ENCODE data around the gene PATJ.

PATJ gene

GRCh38 chr1:61743716-61744580, 1.7 kb downstream of the PATJ start:
- no peak overlapping the region for H3K4me3 ChIP-seq (ENCODE audit: low read depth, low read length)
- no peak for TF ChIP-seq ZNF548 (tag by site-specific recombination; IDR thresholded peaks at IDR 0.05)
- TF ChIP-seq ZNF214 (tag by site-specific recombination; IDR thresholded peaks at IDR 0.05; ENCODE audit: borderline replicate concordance), result no peak
- no peak for TF ChIP-seq HOXC10 (CRISPR knock-in tag; IDR thresholded peaks at IDR 0.05)
- no peak for TF ChIP-seq ZNF341 (tag by site-specific recombination; IDR thresholded peaks at IDR 0.05; ENCODE audit: low read depth)
- TF ChIP-seq, protein P1, sequence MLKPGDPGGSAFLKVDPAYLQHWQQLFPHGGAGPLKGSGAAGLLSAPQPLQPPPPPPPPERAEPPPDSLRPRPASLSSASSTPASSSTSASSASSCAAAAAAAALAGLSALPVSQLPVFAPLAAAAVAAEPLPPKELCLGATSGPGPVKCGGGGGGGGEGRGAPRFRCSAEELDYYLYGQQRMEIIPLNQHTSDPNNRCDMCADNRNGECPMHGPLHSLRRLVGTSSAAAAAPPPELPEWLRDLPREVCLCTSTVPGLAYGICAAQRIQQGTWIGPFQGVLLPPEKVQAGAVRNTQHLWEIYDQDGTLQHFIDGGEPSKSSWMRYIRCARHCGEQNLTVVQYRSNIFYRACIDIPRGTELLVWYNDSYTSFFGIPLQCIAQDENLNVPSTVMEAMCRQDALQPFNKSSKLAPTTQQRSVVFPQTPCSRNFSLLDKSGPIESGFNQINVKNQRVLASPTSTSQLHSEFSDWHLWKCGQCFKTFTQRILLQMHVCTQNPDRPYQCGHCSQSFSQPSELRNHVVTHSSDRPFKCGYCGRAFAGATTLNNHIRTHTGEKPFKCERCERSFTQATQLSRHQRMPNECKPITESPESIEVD (tag by site-specific recombination; IDR thresholded peaks at IDR 0.05), result peak; percentile 56
- TF ChIP-seq, protein P2, sequence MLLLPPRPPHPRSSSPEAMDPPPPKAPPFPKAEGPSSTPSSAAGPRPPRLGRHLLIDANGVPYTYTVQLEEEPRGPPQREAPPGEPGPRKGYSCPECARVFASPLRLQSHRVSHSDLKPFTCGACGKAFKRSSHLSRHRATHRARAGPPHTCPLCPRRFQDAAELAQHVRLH (tag by site-specific recombination; IDR thresholded peaks at IDR 0.05), result peak; percentile 67
- TF ChIP-seq HOXD13 (CRISPR knock-in tag; IDR thresholded peaks at IDR 0.05; ENCODE audit: borderline replicate concordance), result 0 out of 2 replicates have a peak, but pooled peaks have one; percentile 49
- TF ChIP-seq YY1 (tag by site-specific recombination; IDR thresholded peaks at IDR 0.05), result 0 out of 2 replicates have a peak, but pooled peaks have one; percentile 26
- 0 out of 2 replicates have a peak, but pooled peaks have one; percentile 14 for TF ChIP-seq IKZF3 (tag by site-specific recombination; IDR thresholded peaks at IDR 0.05)
- peak; percentile 64; the same call in 1 of the 2 replicates for TF ChIP-seq PRDM4 (tag by site-specific recombination; IDR thresholded peaks at IDR 0.05)
- no peak for TF ChIP-seq ZNF138 (tag by site-specific recombination; IDR thresholded peaks at IDR 0.05; ENCODE audit: borderline replicate concordance)
- TF ChIP-seq ZNF350 (tag by site-specific recombination; IDR thresholded peaks at IDR 0.05), result no peak
- TF ChIP-seq ZNF561 (tag by site-specific recombination; IDR thresholded peaks at IDR 0.05; ENCODE audit: borderline replicate concordance), result no peak
- TF ChIP-seq ZIC2 (tag by site-specific recombination; IDR thresholded peaks at IDR 0.05), result no peak
- TF ChIP-seq, protein P3, sequence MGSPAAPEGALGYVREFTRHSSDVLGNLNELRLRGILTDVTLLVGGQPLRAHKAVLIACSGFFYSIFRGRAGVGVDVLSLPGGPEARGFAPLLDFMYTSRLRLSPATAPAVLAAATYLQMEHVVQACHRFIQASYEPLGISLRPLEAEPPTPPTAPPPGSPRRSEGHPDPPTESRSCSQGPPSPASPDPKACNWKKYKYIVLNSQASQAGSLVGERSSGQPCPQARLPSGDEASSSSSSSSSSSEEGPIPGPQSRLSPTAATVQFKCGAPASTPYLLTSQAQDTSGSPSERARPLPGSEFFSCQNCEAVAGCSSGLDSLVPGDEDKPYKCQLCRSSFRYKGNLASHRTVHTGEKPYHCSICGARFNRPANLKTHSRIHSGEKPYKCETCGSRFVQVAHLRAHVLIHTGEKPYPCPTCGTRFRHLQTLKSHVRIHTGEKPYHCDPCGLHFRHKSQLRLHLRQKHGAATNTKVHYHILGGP (tag by site-specific recombination; IDR thresholded peaks at IDR 0.05), result no peak
- no peak for TF ChIP-seq ZNF664 (tag by site-specific recombination; IDR thresholded peaks at IDR 0.05)
- TF ChIP-seq TRIM28 (IDR thresholded peaks at IDR 0.05; ENCODE audit: borderline replicate concordance, low read length), result peak; percentile 67; the same call in 1 of the 2 replicates
- peak; percentile 53 for TF ChIP-seq FEZF1 (tag by site-specific recombination; IDR thresholded peaks at IDR 0.05)
- 0 out of 2 replicates have a peak, but pooled peaks have one; percentile 9 for TF ChIP-seq KLF16 (tag by site-specific recombination; IDR thresholded peaks at IDR 0.05)
- peak; percentile 73; the same call in 1 of the 2 replicates for TF ChIP-seq ZXDB (tag by site-specific recombination; IDR thresholded peaks at IDR 0.05)
- no peak for TF ChIP-seq ZNF501 (tag by site-specific recombination; IDR thresholded peaks at IDR 0.05)
- TF ChIP-seq ZNF433 (tag by site-specific recombination; IDR thresholded peaks at IDR 0.05; ENCODE audit: low read depth), result no peak
- peak; percentile 27; the same call in 1 of the 2 replicates for TF ChIP-seq ZNF600 (tag by site-specific recombination; IDR thresholded peaks at IDR 0.05)
- TF ChIP-seq KLF7 (tag by site-specific recombination; IDR thresholded peaks at IDR 0.05; ENCODE audit: borderline replicate concordance), result peak; percentile 30; the same call in 1 of the 2 replicates
- TF ChIP-seq, protein P4, sequence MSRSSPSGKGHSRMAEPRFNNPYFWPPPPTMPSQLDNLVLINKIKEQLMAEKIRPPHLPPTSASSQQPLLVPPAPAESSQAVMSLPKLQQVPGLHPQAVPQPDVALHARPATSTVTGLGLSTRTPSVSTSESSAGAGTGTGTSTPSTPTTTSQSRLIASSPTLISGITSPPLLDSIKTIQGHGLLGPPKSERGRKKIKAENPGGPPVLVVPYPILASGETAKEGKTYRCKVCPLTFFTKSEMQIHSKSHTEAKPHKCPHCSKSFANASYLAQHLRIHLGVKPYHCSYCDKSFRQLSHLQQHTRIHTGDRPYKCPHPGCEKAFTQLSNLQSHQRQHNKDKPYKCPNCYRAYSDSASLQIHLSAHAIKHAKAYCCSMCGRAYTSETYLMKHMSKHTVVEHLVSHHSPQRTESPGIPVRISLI (tag by site-specific recombination; IDR thresholded peaks at IDR 0.05), result no peak
- TF ChIP-seq, protein P5, sequence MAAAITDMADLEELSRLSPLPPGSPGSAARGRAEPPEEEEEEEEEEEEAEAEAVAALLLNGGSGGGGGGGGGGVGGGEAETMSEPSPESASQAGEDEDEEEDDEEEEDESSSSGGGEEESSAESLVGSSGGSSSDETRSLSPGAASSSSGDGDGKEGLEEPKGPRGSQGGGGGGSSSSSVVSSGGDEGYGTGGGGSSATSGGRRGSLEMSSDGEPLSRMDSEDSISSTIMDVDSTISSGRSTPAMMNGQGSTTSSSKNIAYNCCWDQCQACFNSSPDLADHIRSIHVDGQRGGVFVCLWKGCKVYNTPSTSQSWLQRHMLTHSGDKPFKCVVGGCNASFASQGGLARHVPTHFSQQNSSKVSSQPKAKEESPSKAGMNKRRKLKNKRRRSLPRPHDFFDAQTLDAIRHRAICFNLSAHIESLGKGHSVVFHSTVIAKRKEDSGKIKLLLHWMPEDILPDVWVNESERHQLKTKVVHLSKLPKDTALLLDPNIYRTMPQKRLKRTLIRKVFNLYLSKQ (tag by site-specific recombination; IDR thresholded peaks at IDR 0.05; ENCODE audit: borderline replicate concordance), result no peak
- peak; percentile 73 for TF ChIP-seq ZNF843 (tag by site-specific recombination; IDR thresholded peaks at IDR 0.05)
- no peak for TF ChIP-seq ZNF529 (tag by site-specific recombination; IDR thresholded peaks at IDR 0.05; ENCODE audit: insufficient replicate concordance)
- TF ChIP-seq OSR2 (tag by site-specific recombination; IDR thresholded peaks at IDR 0.05), result peak; percentile 48; the same call in 1 of the 2 replicates

More at GRCh38 chr1:61743716-61744580, 1.7 kb downstream of the PATJ start:
- Histone ChIP-seq H3K27ac (ENCODE audit: extremely low read depth, low read depth, low read length) (peak overlapping the region; percentile 92), H3K9me3 (ENCODE audit: control insufficient read depth, insufficient read depth, low read depth, low read length) (no peaks in the 10 kb centered on the region), H3K36me3 (ENCODE audit: control insufficient read depth in 2 of 2, insufficient read depth in 1 of 2, low read length in 2 of 2) (no peaks in the 10 kb centered on the region), H3K4me1 (ENCODE audit: control insufficient read depth, insufficient read depth, low read length) (peaks cover 6% of the 10 kb centered on the region)
- CTCF ChIA-PET, result interaction anchor here (0.6 to 0.9 kb wide), 2 partner anchors 35 to 37 kb away, joined by 3 read pairs; no protein-coding TSS in a partner anchor
- POLR2A ChIA-PET, result interaction anchor here (0.7 to 1.7 kb wide), 5 partner anchors 17 to 886 kb away, joined by 5 to 9 read pairs (median 8); partner anchors contain the start of gene TM2D1
